GM18873 (cell line): ENCODE data around the gene XYLB.
"Not testable (repeated sequence)": the region's sequence is repeated elsewhere in the genome, so short reads cannot be mapped to it uniquely, and the experiment has no call there.

Experiments
- ATAC-seq: cut with Tn5 transposase; IDR thresholded peaks from one replicate; pipeline ENCODE4 v1.9.1; 2021; ENCODE audit warnings: mild to moderate bottlenecking, moderate library complexity, moderate number of reproducible peaks; ENCODE audit not compliant: unreplicated experiment, low FRiP score

Gene XYLB

GRCh38 chr3:38346587-38347410 is at the start of gene XYLB:
XYLB (plus strand) TSS chr3:38346785; CDS start chr3:38346869, 84 bp downstream.
- ATAC-seq = peak; percentile 87

- ATAC-seq = not testable (repeated sequence)
These were observed 49.5 kb upstream of the XYLB start for GRCh38 chr3:38297053-38297452.

DNA sequence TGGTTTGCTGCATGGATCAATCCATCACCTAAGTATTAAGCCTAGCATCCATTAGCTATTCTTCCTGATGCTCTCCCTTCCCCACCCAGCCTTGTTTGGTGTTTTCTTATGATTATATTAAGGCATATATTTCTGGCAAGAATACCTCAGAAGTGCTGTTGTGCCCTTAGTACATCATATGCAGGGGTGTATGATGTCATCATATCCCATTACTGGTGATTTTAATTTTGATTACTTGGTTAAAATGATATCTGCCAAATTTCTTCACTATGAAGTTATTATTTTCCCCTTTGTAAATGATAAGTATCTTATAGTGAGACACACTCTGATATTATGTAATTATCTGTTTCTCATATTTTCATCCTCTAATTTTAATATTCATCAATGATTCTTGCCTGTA is 49.0 kb upstream of the XYLB start:
- ATAC-seq = no peak

DNA sequence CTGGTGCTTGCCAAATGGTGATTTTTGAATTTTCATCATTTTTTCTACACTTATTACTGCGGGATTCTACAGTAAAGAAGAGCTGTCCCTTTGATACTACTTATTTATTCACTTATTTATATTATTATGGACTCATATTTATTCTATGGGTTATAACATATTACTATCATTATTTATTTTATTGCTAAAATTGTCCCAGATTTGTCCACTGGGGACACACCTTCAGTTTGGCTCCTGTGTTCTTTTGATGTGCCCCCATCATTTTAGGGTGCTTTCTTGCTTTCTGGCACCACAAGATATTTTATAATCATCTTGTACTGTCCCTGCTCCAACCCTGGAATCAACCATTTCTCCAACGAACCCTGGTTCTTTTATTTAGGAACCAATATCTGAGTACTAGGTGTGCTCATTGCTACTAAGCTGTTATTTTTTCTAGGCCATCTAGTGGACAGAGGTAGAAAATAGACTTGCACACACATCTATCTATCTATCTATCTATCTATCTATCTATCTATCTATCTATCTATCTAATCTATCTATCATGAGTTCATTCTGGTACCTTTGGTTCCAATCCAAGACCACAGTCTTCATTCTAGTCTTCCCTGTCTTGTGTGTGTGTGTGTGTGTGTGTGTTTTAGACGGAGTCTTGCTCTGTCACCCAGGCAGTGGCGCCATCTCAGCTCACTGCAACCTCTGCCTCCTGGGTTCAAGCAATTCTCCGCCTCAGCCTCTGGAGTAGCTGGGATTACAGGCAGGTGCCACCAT is 48.5 kb upstream of the XYLB start:
- ATAC-seq = no peak

GRCh38 chr3:38306941-38307340 is 39.6 kb upstream of the XYLB start:
- no peak for ATAC-seq

GRCh38 chr3:38307599-38307998 is 39.0 kb upstream of the XYLB start:
- no peak for ATAC-seq

DNA sequence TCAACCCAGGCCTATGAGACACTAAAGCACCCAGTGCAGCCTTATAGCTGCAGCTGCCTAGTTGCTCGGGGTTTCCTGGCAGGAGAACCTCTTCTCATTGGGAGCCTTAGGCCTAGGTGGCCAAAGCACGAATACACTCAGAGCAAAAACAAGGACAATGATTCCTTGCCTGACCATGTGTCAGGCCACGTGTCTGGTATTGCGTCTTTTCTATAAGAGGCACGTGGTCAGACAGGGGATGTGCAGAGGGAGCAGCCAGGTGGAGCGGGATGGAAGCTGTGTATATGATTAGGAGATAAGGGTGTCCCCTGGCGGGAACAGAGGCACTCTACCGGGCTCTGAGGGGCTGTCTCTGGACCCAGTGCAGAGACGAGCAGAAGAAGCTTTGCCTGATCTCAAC is 38.1 kb upstream of the XYLB start:
- no peak for ATAC-seq

DNA sequence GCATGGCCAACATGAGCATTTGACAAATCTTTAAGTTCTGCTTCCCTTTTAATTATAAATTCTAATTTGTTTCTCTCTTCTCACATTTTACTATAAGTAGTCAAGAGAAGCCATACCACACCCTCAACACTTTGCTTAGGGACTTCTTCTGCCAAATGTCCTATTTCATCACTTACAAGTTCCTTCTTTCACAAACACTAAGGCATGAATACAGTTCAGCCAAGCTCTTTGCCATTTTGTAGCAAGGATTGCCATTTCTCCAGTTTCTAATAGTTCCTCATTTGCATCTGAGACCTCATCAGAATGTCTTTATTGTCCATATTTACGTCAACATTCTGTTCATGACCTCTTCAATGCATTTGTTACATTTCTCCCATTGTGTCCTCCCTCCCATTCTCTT is 35.1 kb upstream of the XYLB start:
- no peak for ATAC-seq

DNA sequence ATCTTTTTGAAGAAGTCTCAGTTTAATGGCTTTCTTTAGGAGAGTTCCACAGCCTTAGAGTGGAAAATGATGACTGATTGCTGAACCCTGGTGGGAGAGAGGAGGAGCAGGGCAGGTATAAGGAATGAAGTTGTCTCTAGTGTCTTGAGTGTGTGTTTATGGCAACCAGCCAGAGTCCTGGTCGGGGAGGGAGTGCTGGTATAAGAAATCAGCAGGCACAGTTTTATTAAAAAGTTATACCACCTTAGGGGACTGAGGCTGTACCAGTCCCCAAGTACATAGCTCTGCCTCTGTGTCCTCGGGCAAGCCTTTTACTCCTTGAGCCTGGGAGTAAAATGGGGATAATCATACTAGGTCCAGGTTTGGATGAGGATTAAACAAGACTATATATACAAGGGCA is 34.6 kb upstream of the XYLB start:
- ATAC-seq = no peak

- ATAC-seq = no peak
These were observed 34.2 kb upstream of the XYLB start for GRCh38 chr3:38312356-38312755.

- ATAC-seq = no peak
These were observed 33.3 kb upstream of the XYLB start for GRCh38 chr3:38313263-38313662.

DNA sequence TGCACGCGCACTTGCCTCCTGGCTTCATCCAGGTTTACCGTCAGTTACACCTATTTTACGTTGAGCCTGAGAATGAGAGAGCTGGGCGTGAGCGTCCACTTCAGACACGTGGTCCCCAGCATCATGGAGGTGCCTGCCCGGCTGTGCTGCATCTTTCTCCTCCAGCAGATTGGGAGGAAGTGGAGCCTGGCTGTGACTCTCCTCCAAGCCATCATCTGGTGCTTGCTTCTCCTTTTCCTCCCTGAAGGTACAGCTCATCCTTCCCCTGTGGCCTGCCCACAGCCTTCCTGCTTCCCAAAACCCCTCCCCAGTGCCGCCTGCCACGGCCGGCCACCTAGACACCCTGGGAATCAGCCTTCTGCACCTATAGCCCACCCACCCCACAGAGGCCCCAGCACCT is 32.9 kb upstream of the XYLB start:
- no peak for ATAC-seq

- no peak for ATAC-seq
These were observed 32.3 kb upstream of the XYLB start for GRCh38 chr3:38314112-38314763.

- no peak for ATAC-seq
These were observed 31.7 kb upstream of the XYLB start for GRCh38 chr3:38314764-38315487.

- ATAC-seq = no peak
These were observed 30.9 kb upstream of the XYLB start for GRCh38 chr3:38315488-38316230.

DNA sequence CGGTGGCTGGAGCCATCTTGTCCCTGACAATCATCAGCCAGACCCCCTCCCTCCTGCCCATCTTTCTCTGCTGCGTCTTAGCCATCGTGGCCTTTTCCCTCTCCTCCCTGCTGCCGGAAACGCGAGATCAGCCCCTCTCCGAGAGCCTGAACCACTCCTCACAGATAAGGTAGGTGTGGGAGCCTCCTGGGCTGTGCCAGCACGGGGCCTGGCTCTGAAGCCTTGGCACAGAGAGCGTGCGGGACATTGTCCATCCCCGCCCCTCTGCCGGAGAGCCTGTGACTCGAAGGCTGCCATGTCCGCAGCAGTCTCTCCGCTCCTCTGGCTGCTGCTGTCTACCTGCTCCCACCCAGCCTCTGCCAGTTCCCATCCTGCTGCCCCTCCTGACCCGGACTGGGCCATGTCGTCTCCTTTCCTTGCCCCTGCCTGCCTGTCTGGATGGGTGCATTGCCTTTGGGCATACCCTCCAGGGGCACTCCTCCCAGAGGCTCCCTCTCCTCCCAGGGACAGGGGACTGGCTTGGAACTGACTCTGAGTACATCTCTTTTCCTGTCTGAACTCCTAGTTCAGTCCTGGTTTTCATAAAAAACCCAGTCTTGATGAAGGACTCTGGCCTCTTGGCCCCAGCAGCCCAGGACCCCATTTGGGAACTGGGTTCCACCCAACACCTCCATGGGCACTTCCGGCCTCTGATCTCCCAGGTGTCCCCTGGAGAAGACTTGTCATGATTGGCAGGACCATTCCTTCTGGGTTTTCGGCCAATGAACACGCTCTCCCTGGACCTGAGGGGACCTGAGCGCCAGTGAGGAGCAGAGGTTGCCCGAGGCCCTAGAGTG is 30.0 kb upstream of the XYLB start:
- no peak for ATAC-seq

DNA sequence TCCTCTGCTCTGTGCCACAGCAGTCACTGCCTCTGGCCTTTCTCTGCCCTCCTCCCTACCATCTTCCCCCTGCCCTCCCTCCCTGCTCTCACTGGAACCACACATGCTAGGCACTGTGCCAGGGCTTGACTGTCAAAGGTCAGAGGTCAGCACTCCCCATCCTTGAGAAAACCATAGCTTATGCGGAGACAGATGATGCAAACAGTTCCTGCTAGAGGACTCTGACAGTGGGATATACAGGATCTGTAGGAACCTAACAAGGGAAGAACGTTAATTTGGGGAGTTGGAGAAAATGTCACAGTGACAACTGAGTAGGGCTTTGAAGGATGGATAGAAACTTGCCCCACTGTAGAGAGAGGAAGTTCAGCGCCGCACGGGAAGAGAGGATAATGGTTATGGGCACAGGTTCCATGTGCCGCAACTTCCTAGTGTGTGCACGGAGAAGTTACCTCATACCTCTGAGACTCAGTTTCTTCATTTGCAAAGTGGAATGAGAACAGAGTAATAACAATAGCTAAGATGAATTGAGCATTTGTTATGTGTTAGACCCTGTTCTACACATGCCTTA is 29.3 kb upstream of the XYLB start:
- no peak for ATAC-seq

DNA sequence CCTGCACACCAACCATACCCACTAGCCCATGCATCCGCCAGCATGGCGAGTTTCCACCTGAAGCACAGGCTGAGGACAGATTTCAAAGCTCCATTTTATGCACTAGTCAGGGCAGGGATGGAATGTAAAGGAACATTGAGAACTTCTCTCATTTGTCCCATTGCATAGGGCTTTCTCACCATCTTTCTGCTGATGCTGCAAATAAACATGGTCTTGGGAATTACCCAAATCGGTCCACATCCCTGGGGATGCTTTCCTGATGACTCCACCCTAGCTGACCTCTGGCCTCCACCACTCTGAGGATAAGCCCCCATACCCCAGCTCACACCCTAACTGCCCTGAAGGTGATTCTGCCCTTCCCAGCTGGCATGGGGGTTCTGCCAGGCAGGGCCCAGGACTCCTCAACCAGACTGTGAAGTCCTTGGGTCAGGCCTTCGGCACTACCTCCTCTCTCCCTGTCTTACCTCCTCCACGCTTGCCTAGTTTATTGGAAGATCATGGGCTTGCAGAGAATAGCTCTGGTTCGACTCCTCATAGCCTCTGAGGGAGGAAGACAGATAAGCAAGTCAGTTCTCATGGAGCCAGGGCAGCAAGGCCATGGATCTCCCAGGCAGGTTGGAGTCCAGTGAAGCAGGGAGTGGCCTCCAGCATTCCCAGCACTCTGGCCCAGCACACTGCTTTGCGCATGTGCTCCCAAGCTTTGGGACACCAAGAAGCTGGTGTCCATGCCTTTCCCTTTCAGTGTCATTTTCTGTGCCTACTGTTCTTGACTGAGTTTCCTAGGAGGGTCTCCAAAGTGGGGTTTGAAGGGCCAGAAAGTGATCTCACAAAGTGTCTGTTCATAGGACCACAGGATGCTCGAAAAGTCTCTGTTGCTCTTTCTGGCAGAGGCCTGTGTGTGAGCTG is 27.6 kb upstream of the XYLB start:
- ATAC-seq = no peak
